Measurements from ENCODE around the gene SLC23A2.

Gene SLC23A2

GRCh38 chr20:4844751-4845465 lies 156.4 kb downstream of the SLC23A2 start:
- DNase-seq (ENCODE audit: low read depth), result no peak

GRCh38 chr20:4844325-4844724 lies 157.0 kb downstream of the SLC23A2 start:
- DNase-seq (ENCODE audit: low read depth), result no peak

- DNase-seq (ENCODE audit: low read depth), result no peak
These were observed 160.5 kb downstream of the SLC23A2 start for GRCh38 chr20:4840801-4841200.

GRCh38 chr20:4838526-4838925 lies 162.8 kb downstream of the SLC23A2 start:
- no peak for DNase-seq (ENCODE audit: low read depth)

- no peak for DNase-seq (ENCODE audit: low read depth)
These were observed 163.6 kb downstream of the SLC23A2 start for GRCh38 chr20:4837760-4838159.

- no peak for DNase-seq (ENCODE audit: low read depth)
These were observed 164.4 kb downstream of the SLC23A2 start for GRCh38 chr20:4836935-4837334.

- DNase-seq (ENCODE audit: low read depth), result no peak
These were observed 164.8 kb downstream of the SLC23A2 start for GRCh38 chr20:4836473-4836872.

- DNase-seq (ENCODE audit: low read depth), result peak; percentile 13
These were observed 165.8 kb downstream of the SLC23A2 start for GRCh38 chr20:4835244-4836177.

GRCh38 chr20:4833074-4833728 lies 168.1 kb downstream of the SLC23A2 start:
- DNase-seq (ENCODE audit: low read depth), result no peak

GRCh38 chr20:4832469-4832868 lies 168.8 kb downstream of the SLC23A2 start:
- no peak for DNase-seq (ENCODE audit: low read depth)

GRCh38 chr20:4830696-4831095 lies 170.6 kb downstream of the SLC23A2 start:
- DNase-seq (ENCODE audit: low read depth), result no peak

GRCh38 chr20:4830259-4830658 lies 171.1 kb downstream of the SLC23A2 start:
- DNase-seq (ENCODE audit: low read depth), result no peak

GRCh38 chr20:4829514-4830215 lies 171.6 kb downstream of the SLC23A2 start:
- DNase-seq (ENCODE audit: low read depth), result no peak

GRCh38 chr20:4828830-4829513 lies 172.3 kb downstream of the SLC23A2 start:
- DNase-seq (ENCODE audit: low read depth), result no peak

GRCh38 chr20:4821590-4821989 lies 179.7 kb downstream of the SLC23A2 start:
- no peak for DNase-seq (ENCODE audit: low read depth)

GRCh38 chr20:4820806-4821518 lies 180.3 kb downstream of the SLC23A2 start:
- DNase-seq (ENCODE audit: low read depth), result peak; percentile 50

GRCh38 chr20:4819901-4820300 lies 181.4 kb downstream of the SLC23A2 start:
- no peak for DNase-seq (ENCODE audit: low read depth)

- DNase-seq (ENCODE audit: low read depth), result peak; percentile 4
These were observed 184.1 kb downstream of the SLC23A2 start for GRCh38 chr20:4817230-4817671.

GRCh38 chr20:4815628-4816027 lies 185.7 kb downstream of the SLC23A2 start:
- DNase-seq (ENCODE audit: low read depth), result no peak

- DNase-seq (ENCODE audit: low read depth), result no peak
These were observed 186.5 kb downstream of the SLC23A2 start for GRCh38 chr20:4814696-4815252.
